ENCODE measurements around the gene PPIE. TPM values are rescaled to one million over a fixed set of nuclear protein-coding genes. Genes with fewer than 3 reads are reported as not detected.

The PPIE gene
- total RNA-seq, 2 donors from 2014 or later = 56.0 to 68.7 TPM

DNA sequence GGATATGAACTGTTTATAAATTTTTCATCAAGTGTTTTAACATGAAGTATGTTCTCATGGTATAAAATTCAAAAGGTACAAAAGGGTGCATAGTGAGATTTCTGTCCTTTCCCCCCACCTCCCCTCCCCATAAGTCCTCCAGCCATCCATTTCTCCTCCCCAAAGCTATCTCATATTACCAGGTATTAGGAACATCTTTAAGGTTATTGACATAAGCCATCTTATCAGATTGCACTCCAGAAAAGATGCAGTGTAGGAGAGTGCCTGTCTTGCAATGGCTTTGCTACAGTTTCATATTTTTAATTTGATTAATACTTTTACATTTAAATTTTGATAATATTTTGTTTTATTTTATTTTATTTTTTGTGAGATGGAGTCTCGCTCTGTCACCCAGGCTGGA lies 33.9 kb upstream of the PPIE start:
- Mint-ChIP-seq H3K27ac (no peak overlapping the region), H3K36me3 (ENCODE audit: low read depth) (no peaks in the 10 kb centered on the region), H3K4me1 (no peaks in the 10 kb centered on the region), H3K27me3 (no peaks in the 10 kb centered on the region), H3K9me3 (no peaks in the 10 kb centered on the region), H3K4me3 (no peak overlapping the region)
- ATAC-seq (replicated peaks) = no peak

DNA sequence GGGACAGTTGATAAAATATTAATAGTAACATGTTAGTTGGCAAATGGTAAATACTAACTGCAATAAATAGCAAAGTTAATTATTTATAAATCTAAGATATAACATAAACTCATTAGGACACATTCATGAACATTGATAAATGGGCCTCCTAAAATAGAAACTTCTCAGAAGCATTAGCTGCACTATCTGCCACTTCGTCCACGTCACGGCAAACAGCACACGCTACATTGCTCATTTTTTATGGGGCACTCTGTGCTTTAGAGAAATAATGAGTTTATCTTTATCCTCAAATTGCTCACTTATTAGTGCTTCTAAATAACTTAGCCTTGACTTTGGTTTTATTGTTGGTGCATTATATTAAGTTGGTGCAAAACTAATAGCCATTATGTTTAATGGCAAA lies 31.2 kb upstream of the PPIE start:
- H3K4me1 Mint-ChIP-seq = no peaks in the 10 kb centered on the region
- no peak for ATAC-seq (replicated peaks)
- H3K4me3 Mint-ChIP-seq = no peak overlapping the region
- H3K36me3 Mint-ChIP-seq (ENCODE audit: low read depth) = no peaks in the 10 kb centered on the region
- no peak overlapping the region for H3K27ac Mint-ChIP-seq
- H3K9me3 Mint-ChIP-seq = no peaks in the 10 kb centered on the region
- H3K27me3 Mint-ChIP-seq = peaks cover 5% of the 10 kb centered on the region

DNA sequence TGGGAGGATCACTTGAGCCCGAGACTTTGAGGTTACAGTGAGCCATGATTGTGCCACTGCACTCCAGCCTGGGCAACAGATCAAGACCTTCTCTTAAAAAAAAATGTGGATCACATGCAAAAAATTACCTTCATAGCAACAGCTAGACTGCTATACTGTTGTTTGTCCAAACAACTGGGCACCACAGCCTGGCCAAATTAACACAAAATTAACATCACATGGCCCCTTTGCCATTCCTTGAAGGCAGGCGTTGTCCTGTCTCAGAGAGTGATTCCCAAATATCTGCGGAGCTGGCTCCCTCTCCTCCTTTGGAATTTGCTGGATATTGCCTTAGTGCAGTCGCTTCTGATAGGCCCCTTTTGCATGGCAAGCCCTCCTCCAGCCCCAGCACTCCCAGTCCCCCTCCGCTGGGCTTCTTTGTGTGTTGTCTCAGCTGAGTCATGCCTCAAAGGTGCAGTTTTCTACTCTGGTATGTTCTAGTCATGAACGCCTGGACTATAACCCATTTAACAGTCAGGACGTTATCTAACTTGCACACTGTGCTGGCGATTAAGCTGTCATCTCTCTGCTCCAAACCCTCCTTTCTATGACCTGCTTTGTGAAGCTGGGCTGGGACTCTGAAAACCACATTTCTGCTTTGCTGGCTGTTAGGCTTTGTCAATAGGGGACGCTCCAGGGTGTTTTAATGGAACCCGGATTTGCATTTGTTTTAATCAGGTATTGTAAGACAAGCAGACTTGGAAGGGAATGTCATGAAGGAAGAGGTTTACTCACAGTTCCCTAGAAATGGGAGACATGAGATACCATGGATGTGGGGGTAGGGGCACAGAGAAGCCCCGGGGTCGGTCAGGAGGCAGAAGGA lies 27.3 kb upstream of the PPIE start:
- Mint-ChIP-seq H3K36me3 (ENCODE audit: low read depth) (no peaks in the 10 kb centered on the region), H3K9me3 (no peaks in the 10 kb centered on the region), H3K4me3 (no peak overlapping the region), H3K4me1 (no peaks in the 10 kb centered on the region), H3K27me3 (peaks cover 10% of the 10 kb centered on the region), H3K27ac (no peak overlapping the region)
- ATAC-seq (replicated peaks) = no peak

DNA sequence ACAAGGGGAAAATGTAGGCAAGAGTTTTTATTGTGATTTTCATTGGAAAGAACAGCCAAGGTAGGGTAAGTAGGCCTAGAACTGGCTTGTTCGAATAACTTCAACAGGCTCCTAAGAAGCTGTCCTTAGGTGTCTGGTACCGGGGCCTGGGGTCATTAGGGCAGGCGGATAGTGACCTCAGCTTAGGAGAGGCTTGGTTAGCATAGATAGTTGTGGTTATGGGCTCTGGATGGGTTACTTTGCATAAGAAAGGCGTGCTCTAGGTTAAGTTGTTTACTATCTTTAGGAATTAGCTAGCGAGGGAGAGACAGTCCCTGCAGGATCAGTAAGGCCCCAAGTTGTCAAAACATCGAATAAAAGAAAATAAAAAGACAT lies 26.7 kb upstream of the PPIE start:
- Mint-ChIP-seq H3K4me3 (no peak overlapping the region), H3K9me3 (no peaks in the 10 kb centered on the region), H3K27me3 (peaks cover 16% of the 10 kb centered on the region), H3K27ac (no peak overlapping the region), H3K4me1 (no peaks in the 10 kb centered on the region), H3K36me3 (ENCODE audit: low read depth) (no peaks in the 10 kb centered on the region)
- ATAC-seq (replicated peaks) = no peak

DNA sequence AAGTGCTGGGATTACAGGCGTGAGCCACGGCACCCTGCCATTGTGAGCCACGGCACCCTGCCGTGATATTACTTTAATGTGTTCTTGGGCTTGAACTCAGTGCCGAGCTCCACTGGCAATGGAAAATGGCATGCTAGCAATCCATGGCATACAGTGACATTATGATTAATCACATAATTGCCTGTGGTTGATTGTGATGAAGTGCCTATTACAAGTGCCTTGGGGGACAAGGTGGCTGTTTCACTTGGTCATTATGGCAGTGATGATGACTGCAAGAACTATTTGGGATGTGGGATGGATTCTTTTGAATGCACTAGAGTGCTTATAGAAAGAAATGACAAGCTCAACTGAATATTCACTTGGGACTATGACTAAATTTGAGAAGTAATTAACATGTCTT lies 25.1 kb upstream of the PPIE start:
- H3K9me3 Mint-ChIP-seq = no peaks in the 10 kb centered on the region
- no peak overlapping the region for H3K27ac Mint-ChIP-seq
- no peaks in the 10 kb centered on the region for H3K4me1 Mint-ChIP-seq
- no peaks in the 10 kb centered on the region for H3K36me3 Mint-ChIP-seq (ENCODE audit: low read depth)
- ATAC-seq (replicated peaks) = no peak
- H3K4me3 Mint-ChIP-seq = no peak overlapping the region
- peaks cover 27% of the 10 kb centered on the region for H3K27me3 Mint-ChIP-seq

DNA sequence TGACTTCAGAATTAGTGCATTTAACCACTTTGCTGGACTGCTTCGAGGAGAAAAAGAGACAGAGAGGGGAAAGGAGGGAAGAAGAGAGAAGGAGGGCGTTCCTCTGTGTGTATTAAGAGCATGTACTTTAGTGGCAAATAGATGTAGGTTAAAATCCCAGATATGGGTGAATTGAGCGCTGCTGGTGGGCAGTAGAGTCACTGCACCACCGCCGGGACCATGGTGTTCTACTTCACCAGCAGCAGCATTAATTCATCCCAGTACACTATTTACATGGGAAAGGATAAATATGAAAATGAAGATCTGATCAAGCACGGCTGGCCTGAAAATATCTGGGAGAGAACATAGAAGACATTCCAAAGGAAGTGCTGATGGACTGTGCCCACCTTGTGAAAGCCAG lies 20.9 kb upstream of the PPIE start:
- no peak overlapping the region for H3K27ac Mint-ChIP-seq
- H3K27me3 Mint-ChIP-seq = peaks cover 30% of the 10 kb centered on the region
- H3K4me3 Mint-ChIP-seq = no peak overlapping the region
- H3K36me3 Mint-ChIP-seq (ENCODE audit: low read depth) = no peaks in the 10 kb centered on the region
- no peaks in the 10 kb centered on the region for H3K9me3 Mint-ChIP-seq
- H3K4me1 Mint-ChIP-seq = peaks cover 5% of the 10 kb centered on the region
- no peak for ATAC-seq (replicated peaks)

DNA sequence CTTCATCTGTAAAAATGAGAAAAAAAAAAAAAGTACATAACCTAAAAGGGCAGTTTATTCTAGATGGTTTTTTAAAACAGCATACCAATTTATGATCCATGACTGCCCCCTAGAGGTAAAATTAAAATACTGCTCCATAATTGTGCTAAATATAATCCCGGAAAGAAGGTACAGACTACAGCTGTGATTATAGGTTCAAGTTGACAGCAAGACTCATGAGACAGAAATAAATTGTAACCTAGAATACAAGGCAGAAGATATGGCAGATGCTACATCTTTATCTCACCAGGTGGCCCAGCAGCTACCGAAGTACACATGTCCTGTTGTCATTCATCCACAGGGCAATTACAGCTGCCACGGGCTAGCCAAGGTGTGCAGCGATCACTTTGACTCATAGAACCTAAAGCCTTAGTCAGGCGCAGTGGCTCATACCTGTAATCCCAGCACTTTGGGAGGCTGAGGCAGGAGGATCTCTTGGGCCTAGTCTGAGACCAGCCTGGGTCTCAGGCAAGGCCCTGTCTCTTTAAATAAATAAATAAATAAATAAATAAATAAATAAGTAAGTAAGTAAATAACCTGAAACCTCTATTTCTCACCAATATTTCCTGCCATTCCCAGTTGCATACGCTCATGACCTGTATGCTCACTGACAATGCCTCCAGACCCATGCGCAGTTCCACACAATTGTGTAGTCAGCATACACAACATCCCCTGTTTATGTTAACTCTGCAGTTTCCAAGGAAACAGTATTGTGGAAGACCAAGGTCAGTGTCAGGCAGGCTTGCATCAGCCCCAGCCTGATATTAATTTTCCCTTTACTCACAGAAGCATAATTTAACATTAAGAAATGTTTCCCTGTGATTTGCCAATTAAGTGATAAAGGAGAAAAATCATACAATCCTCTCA lies 18.3 kb upstream of the PPIE start:
- Mint-ChIP-seq H3K27ac (no peak overlapping the region), H3K9me3 (no peaks in the 10 kb centered on the region), H3K27me3 (peaks cover 28% of the 10 kb centered on the region), H3K4me3 (no peak overlapping the region), H3K36me3 (ENCODE audit: low read depth) (no peaks in the 10 kb centered on the region), H3K4me1 (peaks cover 5% of the 10 kb centered on the region)
- ATAC-seq (replicated peaks) = peak; percentile 64

DNA sequence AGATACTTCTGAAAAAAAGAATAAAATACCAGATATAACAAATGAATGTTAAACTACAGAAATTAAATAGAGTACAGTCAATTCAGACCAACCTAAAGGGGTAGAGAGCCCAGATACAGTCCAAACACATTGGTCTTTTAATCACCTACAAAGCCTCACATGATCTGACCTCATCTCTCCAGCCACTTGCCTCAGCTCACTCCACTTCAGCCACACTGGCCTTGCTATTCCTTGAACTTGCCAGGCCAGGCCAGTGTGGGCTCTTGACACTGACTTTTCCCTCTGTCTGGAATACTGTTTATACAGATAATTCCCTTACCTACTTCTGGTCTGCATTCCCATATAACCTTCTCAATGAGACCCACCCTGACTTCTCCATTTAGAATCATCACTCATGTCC lies 17.0 kb upstream of the PPIE start:
- Mint-ChIP-seq H3K36me3 (ENCODE audit: low read depth) (no peaks in the 10 kb centered on the region), H3K4me3 (no peak overlapping the region), H3K9me3 (no peaks in the 10 kb centered on the region), H3K4me1 (peaks cover 5% of the 10 kb centered on the region), H3K27ac (no peak overlapping the region), H3K27me3 (peaks cover 23% of the 10 kb centered on the region)
- ATAC-seq (replicated peaks) = no peak

DNA sequence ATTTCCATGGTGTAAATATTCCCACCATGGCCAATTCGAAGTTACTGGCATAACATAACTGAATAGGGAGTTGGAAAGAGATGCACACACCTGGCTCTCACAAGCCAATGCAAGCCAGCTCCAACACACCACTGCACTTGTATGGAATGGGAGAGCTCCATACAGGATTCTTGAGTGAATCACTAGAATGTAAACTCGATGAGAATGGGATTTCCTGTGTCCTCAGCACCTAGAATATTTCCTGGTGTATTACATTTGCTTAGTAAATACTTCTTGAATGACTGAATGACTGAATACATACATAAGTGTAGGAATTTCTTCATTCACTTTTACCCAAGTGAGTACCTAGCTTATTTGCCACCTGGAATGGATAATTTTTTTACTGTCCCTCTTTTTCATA lies 16.2 kb upstream of the PPIE start:
- H3K36me3 Mint-ChIP-seq (ENCODE audit: low read depth) = no peaks in the 10 kb centered on the region
- no peak overlapping the region for H3K27ac Mint-ChIP-seq
- peaks cover 22% of the 10 kb centered on the region for H3K27me3 Mint-ChIP-seq
- no peaks in the 10 kb centered on the region for H3K9me3 Mint-ChIP-seq
- H3K4me3 Mint-ChIP-seq = no peak overlapping the region
- no peak for ATAC-seq (replicated peaks)
- peaks cover 5% of the 10 kb centered on the region for H3K4me1 Mint-ChIP-seq

DNA sequence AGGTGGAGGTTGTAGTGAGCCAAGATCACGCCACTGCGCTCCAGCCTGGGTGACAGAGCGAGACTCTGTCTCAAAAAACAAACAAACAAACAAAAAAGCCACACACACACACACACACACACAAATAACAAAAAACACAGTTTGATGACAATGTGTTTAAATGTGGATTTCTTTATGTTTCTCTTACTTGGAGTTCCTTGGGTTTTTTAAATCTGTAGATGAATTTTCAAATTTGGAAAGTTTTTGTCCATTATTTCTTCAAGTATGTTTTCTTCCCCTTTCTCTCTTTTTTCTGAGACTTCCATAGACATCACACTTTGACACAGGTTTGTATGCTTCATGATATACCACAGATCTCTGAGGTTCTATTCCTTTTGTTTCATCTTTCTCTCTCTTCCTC lies 12.1 kb upstream of the PPIE start:
- Mint-ChIP-seq H3K27me3 (peaks cover 43% of the 10 kb centered on the region), H3K36me3 (ENCODE audit: low read depth) (no peaks in the 10 kb centered on the region), H3K4me3 (no peak overlapping the region), H3K4me1 (peaks cover 10% of the 10 kb centered on the region), H3K9me3 (no peaks in the 10 kb centered on the region), H3K27ac (no peak overlapping the region)
- ATAC-seq (replicated peaks) = no peak

DNA sequence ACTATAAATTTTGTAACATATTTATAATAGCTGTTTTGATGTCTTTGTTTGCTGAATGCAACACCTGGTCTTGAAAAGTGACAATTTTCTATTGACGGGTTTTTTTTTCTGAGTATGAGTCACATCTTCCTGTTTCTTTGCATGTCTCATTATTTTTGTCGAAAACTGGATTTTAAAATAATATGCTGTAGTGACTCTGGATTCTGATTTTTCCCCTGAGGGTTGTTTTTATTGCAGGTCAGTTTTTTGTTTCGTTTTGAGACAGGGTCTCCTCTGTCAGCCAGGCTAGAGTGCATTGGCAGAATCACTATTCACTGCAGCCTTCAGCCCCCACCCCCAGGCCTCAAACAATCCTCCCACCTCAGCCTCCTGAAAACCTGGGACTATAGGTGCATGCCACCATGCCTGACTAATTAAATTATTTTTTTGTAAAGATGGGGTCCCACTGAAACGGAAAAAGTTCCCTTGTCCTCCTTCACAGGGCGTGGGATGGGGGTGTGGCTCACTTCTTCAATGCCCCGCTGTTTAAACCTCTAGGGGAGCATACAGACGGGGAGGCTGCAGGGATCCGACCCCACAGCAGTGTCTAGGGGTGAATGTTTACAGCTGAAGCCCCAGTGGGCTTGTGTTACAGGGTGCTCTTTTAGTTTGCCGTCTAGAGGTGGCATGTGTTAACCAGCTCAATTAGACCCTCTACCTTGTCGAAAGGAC lies 11.3 kb upstream of the PPIE start:
- H3K4me1 Mint-ChIP-seq = peaks cover 10% of the 10 kb centered on the region
- H3K27ac Mint-ChIP-seq = no peak overlapping the region
- no peaks in the 10 kb centered on the region for H3K9me3 Mint-ChIP-seq
- H3K36me3 Mint-ChIP-seq (ENCODE audit: low read depth) = no peaks in the 10 kb centered on the region
- peaks cover 38% of the 10 kb centered on the region for H3K27me3 Mint-ChIP-seq
- ATAC-seq (replicated peaks) = peak; percentile 66
- no peak overlapping the region for H3K4me3 Mint-ChIP-seq

DNA sequence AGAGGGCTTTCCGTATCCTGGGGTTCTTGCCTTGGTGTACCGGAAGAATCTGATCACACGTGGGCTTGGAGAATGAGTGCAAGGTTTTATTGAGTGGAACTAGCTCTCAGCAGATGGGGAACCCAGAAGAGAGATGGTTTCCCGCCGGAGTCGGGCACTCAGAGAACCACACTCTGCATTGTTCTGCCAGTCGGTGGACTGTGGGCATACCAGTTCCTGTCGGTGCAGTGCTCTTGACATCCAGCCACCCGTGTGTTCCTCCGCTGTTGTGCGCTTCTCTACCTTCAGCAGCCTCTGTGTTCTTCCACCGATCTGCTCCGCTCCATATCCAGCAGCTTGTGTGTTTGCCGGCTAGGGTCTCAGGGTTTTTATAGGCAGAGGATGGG lies 10.8 kb upstream of the PPIE start:
- peak overlapping the region; percentile 31 for H3K4me3 Mint-ChIP-seq
- H3K4me1 Mint-ChIP-seq = peaks cover 10% of the 10 kb centered on the region
- H3K27ac Mint-ChIP-seq = no peak overlapping the region
- peaks cover 38% of the 10 kb centered on the region for H3K27me3 Mint-ChIP-seq
- H3K36me3 Mint-ChIP-seq (ENCODE audit: low read depth) = no peaks in the 10 kb centered on the region
- no peaks in the 10 kb centered on the region for H3K9me3 Mint-ChIP-seq
- ATAC-seq (replicated peaks) = no peak

DNA sequence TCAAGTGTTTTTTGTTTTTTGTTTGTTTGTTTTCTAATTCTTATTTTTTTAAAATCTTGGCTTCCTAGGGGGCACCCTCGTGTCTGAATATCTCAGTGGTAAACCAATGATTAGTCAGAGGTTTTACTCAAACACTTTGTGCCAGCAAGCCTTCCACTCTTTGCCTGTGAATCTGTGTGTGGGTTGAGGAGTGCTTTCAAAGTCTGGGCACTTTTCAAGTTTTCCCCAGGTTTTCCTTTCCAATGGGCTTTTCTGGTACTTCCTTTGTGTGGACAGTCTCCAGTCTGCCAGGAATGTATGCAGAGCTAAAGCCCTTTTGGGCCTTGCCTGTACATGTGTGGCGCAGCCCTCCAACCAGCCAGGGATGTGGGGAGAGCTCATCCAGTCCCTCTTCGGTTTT lies 9.7 kb upstream of the PPIE start:
- Mint-ChIP-seq H3K4me3 (peak overlapping the region; percentile 4), H3K36me3 (ENCODE audit: low read depth) (no peaks in the 10 kb centered on the region), H3K27me3 (peaks cover 45% of the 10 kb centered on the region), H3K4me1 (peaks cover 10% of the 10 kb centered on the region), H3K9me3 (no peaks in the 10 kb centered on the region), H3K27ac (peak overlapping the region; percentile 45)
- peak; percentile 60 for ATAC-seq (replicated peaks)

DNA sequence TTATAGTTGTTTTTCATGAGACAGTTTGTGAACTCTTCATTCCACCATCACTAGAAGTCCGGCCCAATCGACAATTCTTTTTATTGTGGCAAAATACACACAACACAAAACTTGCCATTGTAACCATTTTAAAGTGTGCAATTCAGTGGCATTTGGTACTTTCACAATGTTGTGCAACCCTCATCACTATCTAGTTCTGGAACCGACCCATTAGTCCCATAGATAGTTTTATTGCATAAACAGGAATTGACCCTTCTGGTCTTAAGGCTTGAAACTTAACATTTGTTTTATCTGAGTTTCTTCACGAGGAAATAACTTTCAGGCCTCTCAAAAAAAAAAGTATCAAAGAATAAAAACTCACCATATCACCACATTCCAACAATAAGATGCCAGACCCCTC lies 8.8 kb upstream of the PPIE start:
- Mint-ChIP-seq H3K27me3 (peaks cover 46% of the 10 kb centered on the region), H3K36me3 (ENCODE audit: low read depth) (no peaks in the 10 kb centered on the region)

More for the DNA sequence above, 8.8 kb upstream of the PPIE start:
- Mint-ChIP-seq H3K4me3 (no peak overlapping the region), H3K27ac (no peak overlapping the region), H3K9me3 (no peaks in the 10 kb centered on the region), H3K4me1 (peaks cover 10% of the 10 kb centered on the region)
- no peak for ATAC-seq (replicated peaks)
